Natural killer cell treated with Interleukin-12 subunit alpha and Interleukin-12 subunit beta and Interleukin-15 and Interleukin-18, amount 100 ng/mL, for 72 hours (primary cell): ENCODE measurements around the gene HSFY1. TPM values are rescaled to one million over a fixed set of nuclear protein-coding genes. Genes with fewer than 3 reads are reported as not detected.
"Not testable (repeated sequence)": the region's sequence is repeated elsewhere in the genome, so short reads cannot be mapped to it uniquely, and the experiment has no call there.

Experiments used
- ATAC-seq, 2 donors: fragments of 150-1000 bp; cut with Tn5 transposase in 1 of 2; sonication (Bioruptor Pico), chemical (Tn5 transposase) in 1 of 2; 2 replicates each; pipeline ENCODE4 v1.10.0; 2021
- DNase-seq: peaks from one replicate; pipeline ENCODE4 v3.0.0; 2022; ENCODE audit warnings: low spot score
- H3K27ac Mint-ChIP-seq, 2 donors: 1 replicate in 1 of 2; 2 replicates in 1 of 2; pipeline ENCODE4 v1.8.0; 2022; ENCODE audit warnings: mixed read lengths in 2 of 2, mild to moderate bottlenecking in 1 of 2, moderate library complexity in 1 of 2
- H3K27me3 Mint-ChIP-seq, 2 donors: 1 replicate in 1 of 2; 2 replicates in 1 of 2; pipeline ENCODE4 v1.8.0; 2022; ENCODE audit warnings: mixed read lengths in 2 of 2
- H3K36me3 Mint-ChIP-seq: one replicate; pipeline ENCODE4 v1.8.0; 2022; ENCODE audit warnings: mixed read lengths
- H3K4me1 Mint-ChIP-seq, 2 donors: 1 replicate in 1 of 2; 2 replicates in 1 of 2; pipeline ENCODE4 v1.8.0; 2022; ENCODE audit warnings: low read depth in 2 of 2, mixed read lengths in 2 of 2, mild to moderate bottlenecking in 1 of 2
- H3K4me3 Mint-ChIP-seq: one replicate; pipeline ENCODE4 v1.8.0; 2022; ENCODE audit warnings: mixed read lengths
- H3K9me3 Mint-ChIP-seq: 2 replicates; pipeline ENCODE4 v1.8.0; 2022; ENCODE audit warnings: mixed read lengths
- total RNA-seq, 2 donors: library from RNA; stranded (reverse); gene quantifications; one replicate each; pipeline ENCODE4 v1.2.3, GENCODE V29; 2022

Gene HSFY1
- not detected for total RNA-seq

GRCh38 chrY:18546420-18546819 is at the start of gene HSFY1:
Gene HSFY1 (plus strand): TSS chrY:18546720. CDS start chrY:18546788, 68 bp downstream.
- H3K27ac Mint-ChIP-seq, DNase-seq, H3K36me3 Mint-ChIP-seq, ATAC-seq, H3K9me3 Mint-ChIP-seq, H3K4me1 Mint-ChIP-seq, H3K27me3 Mint-ChIP-seq, H3K4me3 Mint-ChIP-seq: not testable (repeated sequence)

GRCh38 chrY:18504266-18504665 is 42.3 kb upstream of the HSFY1 start:
- H3K9me3 Mint-ChIP-seq, H3K36me3 Mint-ChIP-seq, H3K4me3 Mint-ChIP-seq, H3K4me1 Mint-ChIP-seq, DNase-seq, ATAC-seq, H3K27me3 Mint-ChIP-seq, H3K27ac Mint-ChIP-seq: not testable (repeated sequence)

GRCh38 chrY:18530995-18531655 is 15.4 kb upstream of the HSFY1 start:
- not testable (repeated sequence) for H3K27ac Mint-ChIP-seq, H3K9me3 Mint-ChIP-seq, DNase-seq, H3K36me3 Mint-ChIP-seq, ATAC-seq, H3K4me1 Mint-ChIP-seq, H3K4me3 Mint-ChIP-seq, H3K27me3 Mint-ChIP-seq

GRCh38 chrY:18538952-18539351 is 7.6 kb upstream of the HSFY1 start:
- DNase-seq, H3K9me3 Mint-ChIP-seq, H3K4me1 Mint-ChIP-seq, ATAC-seq, H3K36me3 Mint-ChIP-seq, H3K27me3 Mint-ChIP-seq, H3K27ac Mint-ChIP-seq, H3K4me3 Mint-ChIP-seq: not testable (repeated sequence)

- not testable (repeated sequence) for H3K27me3 Mint-ChIP-seq, DNase-seq, H3K36me3 Mint-ChIP-seq, H3K4me3 Mint-ChIP-seq, ATAC-seq, H3K27ac Mint-ChIP-seq, H3K9me3 Mint-ChIP-seq, H3K4me1 Mint-ChIP-seq
Measured at GRCh38 chrY:18553132-18553531, 6.6 kb downstream of the HSFY1 start.

GRCh38 chrY:18565915-18566314 is 19.4 kb downstream of the HSFY1 start:
- H3K27ac Mint-ChIP-seq, H3K4me1 Mint-ChIP-seq, DNase-seq, H3K36me3 Mint-ChIP-seq, ATAC-seq, H3K27me3 Mint-ChIP-seq, H3K4me3 Mint-ChIP-seq, H3K9me3 Mint-ChIP-seq: not testable (repeated sequence)

Other genes starting within 250 kb of the HSFY1 start
- not detected for gene HSFY2, start 227.0 kb downstream of the HSFY1 start, total RNA-seq